WTC11 (cell line): ENCODE measurements around the gene KIAA0930. TPM values are rescaled to one million over a fixed set of nuclear protein-coding genes. Genes with fewer than 3 reads are reported as not detected.

Experiments
- ATAC-seq: fragments of 200-7000 bp; cut with Tn5 transposase; 2 replicates; pipeline ENCODE4 v1.10.0; 2021; ENCODE audit warnings: mild to moderate bottlenecking, moderate library complexity
- CTCF ChIA-PET: fragments of 300-600 bp; sonication (Branson Sonifier 250); formaldehyde crosslinking; loops from one replicate; lab custom pipeline; 2021; ENCODE audit warnings: antibody characterized with exemption; lab: Charles Lee
- POLR2A ChIA-PET: fragments of 350-600 bp; sonication (Branson Sonifier 250); formaldehyde crosslinking; loops from one replicate; lab custom pipeline; 2021; ENCODE audit warnings: antibody characterized with exemption; lab: Charles Lee
- DNase-seq: peaks from one replicate; pipeline ENCODE4 v3.0.0; 2021; ENCODE audit warnings: low spot score
- H3K27ac Mint-ChIP-seq: 2 replicates; pipeline ENCODE4 v1.8.0; 2021; ENCODE audit warnings: mixed read lengths
- H3K27me3 Mint-ChIP-seq: 2 replicates; pipeline ENCODE4 v1.8.0; 2021; ENCODE audit warnings: low read depth, mild to moderate bottlenecking, moderate library complexity, mixed read lengths
- H3K36me3 Mint-ChIP-seq: 2 replicates; pipeline ENCODE4 v1.8.0; 2021; ENCODE audit warnings: mixed read lengths
- H3K4me1 Mint-ChIP-seq: 2 replicates; pipeline ENCODE4 v1.8.0; 2022; ENCODE audit warnings: mixed read lengths
- H3K4me3 Mint-ChIP-seq: 2 replicates; pipeline ENCODE4 v1.8.0; 2021; ENCODE audit warnings: mild to moderate bottlenecking, moderate library complexity, mixed read lengths
- H3K9me3 Mint-ChIP-seq: 2 replicates; pipeline ENCODE4 v1.8.0; 2021; ENCODE audit warnings: mixed read lengths
- AR ChIP-seq: fragments of 250-450 bp; sonication (Bioruptor Pico); IDR thresholded peaks from 2 replicates; pipeline ENCODE4 v1.9.0; 2021; ENCODE audit warnings: mild to moderate bottlenecking
- CDX4 ChIP-seq: fragments of 250-450 bp; sonication (Bioruptor Pico); IDR thresholded peaks from 2 replicates; pipeline ENCODE4 v1.9.0; 2021; ENCODE audit warnings: moderate library complexity, mild to moderate bottlenecking, inconsistent platforms, borderline replicate concordance
- CREB1 ChIP-seq: sonication (generic); formaldehyde crosslinking; IDR thresholded peaks from 2 replicates; pipeline ENCODE4 v1.8.0; 2023; ENCODE audit warnings: mild to moderate bottlenecking, missing genetic modification reagents
- CTCF ChIP-seq: fragments of 200-600 bp; IDR thresholded peaks from 2 replicates; pipeline ENCODE4 v1.8.0; 2022; ENCODE audit warnings: antibody characterized with exemption
- E2F4 ChIP-seq: sonication (generic); formaldehyde crosslinking; IDR thresholded peaks from 2 replicates; pipeline ENCODE4 v1.8.1; 2022; ENCODE audit warnings: low read depth, mild to moderate bottlenecking, moderate library complexity, missing genetic modification reagents, borderline replicate concordance
- JUN ChIP-seq: sonication (generic); formaldehyde crosslinking; IDR thresholded peaks from 2 replicates; pipeline ENCODE4 v1.8.0; 2023; ENCODE audit warnings: mild to moderate bottlenecking, missing genetic modification reagents
- NR3C1 ChIP-seq: sonication (generic); formaldehyde crosslinking; conservative IDR thresholded peaks from 2 replicates; pipeline ENCODE4 v1.8.1; 2023; ENCODE audit warnings: low read depth, mild to moderate bottlenecking, missing genetic modification reagents
- PRDM15 ChIP-seq: sonication (generic); formaldehyde crosslinking; IDR thresholded peaks from 2 replicates; pipeline ENCODE4 v1.8.0; 2022; ENCODE audit warnings: missing genetic modification reagents
- TCF7 ChIP-seq: sonication (generic); formaldehyde crosslinking; IDR thresholded peaks from 2 replicates; pipeline ENCODE4 v1.8.0; 2022; ENCODE audit warnings: mild to moderate bottlenecking, low read depth, missing genetic modification reagents, moderate library complexity
- ZBTB43 ChIP-seq: sonication (generic); formaldehyde crosslinking; IDR thresholded peaks from 2 replicates; pipeline ENCODE4 v1.8.1; 2023; ENCODE audit warnings: mild to moderate bottlenecking, missing genetic modification reagents
- ZNF263 ChIP-seq: sonication (generic); formaldehyde crosslinking; IDR thresholded peaks from 2 replicates; pipeline ENCODE4 v1.8.1; 2022; ENCODE audit warnings: low read depth, mild to moderate bottlenecking, moderate library complexity, missing genetic modification reagents
- total RNA-seq: library from RNA; stranded (reverse); gene quantifications from 3 replicates; pipeline ENCODE4 v1.2.3, GENCODE V29; 2021

The KIAA0930 gene
- total RNA-seq, 1 experiment from 2014 or later = 62.1 TPM

GRCh38 chr22:45211848-45212247, 28.8 kb downstream of the KIAA0930 start (continued):
- no peak for TF ChIP-seq AR (CRISPR knock-in tag)
- no peak for TF ChIP-seq CREB1
- TF ChIP-seq NR3C1 = no peak
- no peak for TF ChIP-seq E2F4

GRCh38 chr22:45211435-45211834, 29.3 kb downstream of the KIAA0930 start:
- Mint-ChIP-seq H3K27me3 (no peaks in the 10 kb centered on the region), H3K4me3 (no peak overlapping the region), H3K9me3 (no peaks in the 10 kb centered on the region), H3K4me1 (peaks cover 23% of the 10 kb centered on the region), H3K36me3 (no peaks in the 10 kb centered on the region; the same call in 1 of the 2 replicates), H3K27ac (0 out of 2 replicates have a peak overlapping the region, but pooled peaks have one; percentile 23)
- ATAC-seq (no peak), DNase-seq (no peak)
- POLR2A ChIA-PET = no interaction called here
- no peak for TF ChIP-seq CTCF
- TF ChIP-seq ZNF263 (CRISPR knock-in tag) = no peak
- no peak for TF ChIP-seq CDX4 (CRISPR knock-in tag)
- CTCF ChIA-PET = no interaction called here

- Mint-ChIP-seq H3K27ac (0 out of 2 replicates have a peak overlapping the region, but pooled peaks have one; percentile 23), H3K36me3 (no peaks in the 10 kb centered on the region; the same call in 1 of the 2 replicates), H3K9me3 (no peaks in the 10 kb centered on the region), H3K27me3 (no peaks in the 10 kb centered on the region), H3K4me1 (peaks cover 21% of the 10 kb centered on the region), H3K4me3 (no peak overlapping the region)
- DNase-seq = no peak
- CTCF ChIA-PET = no interaction called here
- POLR2A ChIA-PET = no interaction called here
- ATAC-seq = no peak
- no peak for TF ChIP-seq JUN (CRISPR knock-in tag)
- no peak for TF ChIP-seq ZBTB43 (CRISPR knock-in tag)
- no peak for TF ChIP-seq PRDM15 (CRISPR knock-in tag)
- no peak for TF ChIP-seq TCF7 (CRISPR knock-in tag)
Observed at GRCh38 chr22:45210991-45211390, 29.7 kb downstream of the KIAA0930 start.
